Ramos (cell line): ENCODE results near the gene ENDOG.
"Not testable (repeated sequence)": the region's sequence is repeated elsewhere in the genome, so short reads cannot be mapped to it uniquely, and the experiment has no call there.

Source experiments
- in situ Hi-C: fragments of 300-500 bp; cut with MboI; formaldehyde crosslinking; loops from one replicate; pipeline ENCODE4 v1.14.3; 2022; ENCODE audit warnings: low sequenced_read_pairs; ENCODE audit not compliant: unreplicated experiment

Gene ENDOG

DNA sequence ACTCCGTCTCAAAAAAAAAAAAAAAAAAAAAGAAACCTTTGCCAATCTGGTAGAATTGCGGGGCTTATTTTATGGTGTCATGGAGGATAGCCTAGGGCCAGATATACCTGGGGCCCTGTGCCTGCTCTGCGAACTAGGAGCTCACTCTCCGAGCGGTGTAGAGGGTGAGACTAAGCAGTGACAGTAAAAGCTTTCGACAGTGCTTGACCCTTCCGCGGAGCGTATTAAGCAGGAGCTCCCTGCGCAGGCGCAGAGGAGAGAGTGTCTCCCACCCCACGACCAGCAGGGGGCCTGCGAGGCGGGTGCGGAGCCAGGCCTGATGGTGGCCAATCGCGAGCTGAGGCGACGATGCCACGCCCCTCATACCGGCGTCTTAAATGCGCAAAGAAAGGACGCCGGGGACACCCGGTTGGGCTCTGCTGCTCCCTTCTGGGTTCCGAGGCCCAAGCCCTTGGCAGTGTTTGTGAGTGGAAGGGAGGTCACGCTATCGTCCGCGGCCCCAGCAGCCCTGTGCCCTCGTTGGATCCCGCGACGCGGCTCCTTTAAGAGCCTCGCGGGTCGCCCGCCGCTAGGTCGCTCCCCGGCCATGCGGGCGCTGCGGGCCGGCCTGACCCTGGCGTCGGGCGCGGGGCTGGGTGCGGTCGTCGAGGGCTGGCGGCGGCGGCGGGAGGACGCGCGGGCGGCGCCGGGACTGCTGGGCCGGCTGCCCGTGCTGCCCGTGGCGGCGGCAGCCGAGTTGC is at the start of gene ENDOG:
Gene ENDOG (plus strand): TSS at position 402 of the 740 bp plus-strand sequence. CDS start 185 bp downstream, at position 587.
- in situ Hi-C loops = no loop called here

DNA sequence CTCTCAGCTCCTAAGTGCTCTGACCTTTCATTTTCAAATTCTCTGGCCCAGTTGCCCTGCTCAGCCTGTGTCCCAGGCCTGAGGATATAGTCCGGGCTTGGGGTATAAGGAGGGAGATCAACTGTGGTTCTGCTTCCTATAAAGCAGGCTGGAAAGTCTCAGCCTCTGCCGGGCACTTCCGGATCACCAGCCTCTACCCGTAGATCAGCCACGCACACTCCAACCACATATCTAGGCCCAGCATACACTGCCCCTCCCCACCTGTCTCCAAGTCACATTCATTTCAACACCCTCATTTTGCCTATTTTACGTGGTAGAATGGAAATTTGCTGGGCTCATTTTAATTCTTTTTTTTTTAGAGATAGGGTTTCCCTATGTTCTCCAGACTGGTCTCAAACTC is 49.7 kb upstream of the ENDOG start:
- in situ Hi-C loops = no loop called here

DNA sequence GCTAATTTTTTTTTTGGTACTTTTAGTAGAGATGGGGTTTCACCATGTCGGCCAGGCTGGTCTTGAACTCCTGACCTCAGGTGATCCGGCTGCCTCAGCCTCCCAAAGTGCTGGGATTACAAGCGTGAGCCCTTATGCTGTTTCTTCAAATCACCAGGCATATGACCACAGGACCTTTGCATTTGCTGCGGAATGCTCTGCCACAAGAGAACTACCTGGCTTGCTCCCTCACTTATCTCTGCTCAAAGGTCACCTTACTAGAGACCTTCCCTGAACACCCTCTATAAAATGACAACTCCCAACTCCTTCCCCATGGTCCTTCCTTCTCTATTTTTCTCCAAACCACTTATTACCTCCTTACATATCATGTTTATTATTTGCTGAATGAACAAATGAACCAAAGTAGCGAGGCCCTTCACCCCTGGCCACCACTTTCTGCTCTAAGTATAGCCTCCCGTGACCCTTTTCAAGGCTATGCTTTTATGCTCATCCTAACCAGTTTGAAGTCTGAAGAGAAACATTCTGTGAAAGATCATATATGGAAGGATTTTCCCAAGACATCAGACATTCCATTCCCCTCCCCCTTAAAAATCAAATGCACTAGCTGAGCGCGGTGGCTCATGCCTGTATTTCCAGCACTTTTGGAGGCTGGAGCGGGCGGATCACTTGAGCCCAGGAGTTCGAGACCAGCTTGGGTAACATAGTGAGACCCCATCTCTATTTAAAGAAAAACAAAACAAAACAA is 47.8 kb upstream of the ENDOG start:
- in situ Hi-C loops = no loop called here

DNA sequence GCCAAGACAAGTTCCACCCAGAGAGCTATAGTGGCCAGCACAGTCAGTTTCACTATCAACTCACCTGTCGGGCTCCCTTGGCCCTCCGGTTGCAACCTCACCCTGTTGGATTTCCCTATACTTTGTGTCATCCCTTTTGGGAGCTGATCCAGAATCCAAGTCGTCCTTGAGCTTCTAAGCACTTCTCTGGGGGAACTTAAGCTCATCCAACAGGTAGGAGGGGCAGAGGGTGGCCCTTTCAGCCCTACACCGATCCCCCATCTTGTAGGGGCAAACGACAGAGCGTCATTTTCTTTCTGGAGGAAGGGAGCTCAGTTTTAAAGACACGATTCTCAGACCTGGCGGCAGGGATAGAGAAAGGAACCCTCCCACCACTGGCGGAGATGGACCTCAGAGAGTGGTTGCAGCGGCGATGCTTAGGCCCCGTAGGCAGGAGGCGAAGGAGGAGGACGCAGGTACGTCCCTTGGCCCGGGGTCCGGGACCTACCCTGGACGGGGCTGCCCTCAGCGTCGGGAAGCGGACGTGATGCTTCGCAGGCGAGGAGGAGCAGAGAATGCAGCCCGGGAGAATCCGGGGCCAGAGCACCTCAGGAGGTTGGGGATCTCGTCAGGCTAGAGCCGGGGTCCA is 47.1 kb upstream of the ENDOG start:
- in situ Hi-C loops = no loop called here

DNA sequence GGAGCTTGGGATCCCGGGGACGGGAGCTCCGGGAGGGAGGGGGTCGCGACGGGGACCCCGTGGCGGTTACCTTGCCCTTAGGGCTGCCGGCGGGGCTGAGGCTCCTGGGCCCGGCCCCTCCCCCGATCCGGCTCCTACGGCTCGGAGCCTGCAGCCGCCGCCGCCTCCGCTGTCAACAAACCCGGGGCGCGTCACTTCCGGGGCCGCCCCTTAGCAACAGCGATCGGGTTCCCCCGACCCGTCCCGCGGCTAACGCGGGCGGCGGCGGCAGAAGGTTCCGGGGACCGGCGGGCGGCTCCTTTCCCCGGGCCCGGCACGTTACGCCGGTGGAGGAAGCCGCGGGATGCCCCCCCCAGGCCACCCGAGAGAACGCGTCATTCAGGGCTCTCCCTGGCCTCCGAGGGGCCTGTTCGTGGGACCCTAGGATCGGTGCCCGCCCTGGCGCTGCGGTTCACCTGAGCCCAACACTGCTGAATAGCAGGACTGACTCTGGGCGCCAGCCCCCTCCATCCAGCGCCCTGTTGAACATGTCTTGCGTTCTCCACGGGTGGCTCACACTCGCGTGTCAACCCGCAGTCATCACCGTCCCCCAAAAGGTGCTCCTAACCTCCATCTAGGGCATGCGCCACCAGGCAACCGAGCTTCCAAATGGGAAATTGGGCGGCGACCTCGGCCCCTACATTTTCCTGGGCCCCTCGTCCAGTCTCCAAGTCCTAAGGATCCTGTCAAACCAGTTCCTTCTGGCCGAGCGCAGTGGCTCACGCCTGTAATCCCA is 46.4 kb upstream of the ENDOG start, which contains the start of gene ZER1:
Gene ZER1 (minus strand): TSS at position 183 of the 775 bp plus-strand sequence. CDS start 16,362 bp downstream, outside the sequence.
- in situ Hi-C loops = no loop called here

DNA sequence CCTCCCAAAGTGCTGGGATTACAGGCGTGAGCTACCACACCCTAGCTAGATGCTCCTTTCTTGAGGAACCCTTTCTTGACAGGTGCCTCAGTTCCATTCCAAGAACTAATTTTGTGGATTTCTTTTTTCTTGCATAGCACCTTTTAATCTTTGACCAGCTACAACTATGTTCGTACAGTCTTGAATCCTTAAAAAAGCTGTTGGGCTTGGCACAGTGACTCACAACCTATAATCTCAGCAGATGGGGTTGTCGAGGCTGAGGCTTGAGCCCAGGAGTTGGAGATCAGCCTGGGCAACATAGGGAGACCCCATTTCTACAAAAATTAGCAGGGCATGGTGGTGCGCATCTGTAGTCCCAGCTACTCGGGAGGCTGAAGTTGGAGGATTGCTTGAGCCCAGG is 45.3 kb upstream of the ENDOG start:
- in situ Hi-C loops = no loop called here

DNA sequence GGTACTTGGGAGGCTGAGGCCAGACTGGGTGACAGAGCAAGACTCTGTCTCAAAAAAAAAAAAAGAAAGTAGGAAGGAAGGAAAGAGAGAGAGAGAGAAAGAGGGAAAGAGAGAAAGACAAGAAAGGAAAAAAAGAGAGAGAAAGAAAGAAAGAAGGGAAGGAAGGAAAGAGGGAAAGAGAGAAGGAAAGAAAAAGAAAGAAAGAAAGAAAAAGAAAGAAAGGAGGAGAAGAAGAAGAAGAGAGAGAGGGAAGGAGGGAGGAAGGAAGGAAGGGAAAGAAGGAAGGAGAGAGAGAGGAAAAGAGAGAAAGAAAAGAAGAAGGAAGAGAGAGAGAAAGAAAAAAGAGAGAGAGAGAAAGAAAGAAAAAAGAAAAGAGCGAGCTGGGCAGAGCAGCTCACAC is 43.5 kb upstream of the ENDOG start:
- in situ Hi-C loops = no loop called here

DNA sequence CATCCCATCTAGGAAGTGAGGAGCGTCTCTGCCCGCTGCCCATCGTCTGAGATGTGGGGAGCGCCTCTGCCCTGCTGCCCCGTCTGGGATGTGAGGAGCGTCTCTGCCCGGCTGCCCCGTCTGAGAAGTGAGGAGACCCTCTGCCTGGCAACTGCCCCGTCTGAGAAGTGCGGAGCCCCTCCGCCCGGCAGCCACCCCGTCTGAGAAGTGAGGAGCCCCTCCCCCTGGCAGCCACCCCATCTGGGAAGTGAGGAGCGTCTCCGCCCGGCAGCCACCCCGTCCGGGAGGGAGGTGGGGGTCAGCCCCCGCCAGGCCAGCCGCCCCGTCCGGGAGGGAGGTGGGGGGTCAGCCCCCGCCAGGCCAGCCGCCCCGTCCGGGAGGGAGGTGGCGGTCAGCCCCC is 38.2 kb upstream of the ENDOG start:
- in situ Hi-C loops = not testable (repeated sequence)

DNA sequence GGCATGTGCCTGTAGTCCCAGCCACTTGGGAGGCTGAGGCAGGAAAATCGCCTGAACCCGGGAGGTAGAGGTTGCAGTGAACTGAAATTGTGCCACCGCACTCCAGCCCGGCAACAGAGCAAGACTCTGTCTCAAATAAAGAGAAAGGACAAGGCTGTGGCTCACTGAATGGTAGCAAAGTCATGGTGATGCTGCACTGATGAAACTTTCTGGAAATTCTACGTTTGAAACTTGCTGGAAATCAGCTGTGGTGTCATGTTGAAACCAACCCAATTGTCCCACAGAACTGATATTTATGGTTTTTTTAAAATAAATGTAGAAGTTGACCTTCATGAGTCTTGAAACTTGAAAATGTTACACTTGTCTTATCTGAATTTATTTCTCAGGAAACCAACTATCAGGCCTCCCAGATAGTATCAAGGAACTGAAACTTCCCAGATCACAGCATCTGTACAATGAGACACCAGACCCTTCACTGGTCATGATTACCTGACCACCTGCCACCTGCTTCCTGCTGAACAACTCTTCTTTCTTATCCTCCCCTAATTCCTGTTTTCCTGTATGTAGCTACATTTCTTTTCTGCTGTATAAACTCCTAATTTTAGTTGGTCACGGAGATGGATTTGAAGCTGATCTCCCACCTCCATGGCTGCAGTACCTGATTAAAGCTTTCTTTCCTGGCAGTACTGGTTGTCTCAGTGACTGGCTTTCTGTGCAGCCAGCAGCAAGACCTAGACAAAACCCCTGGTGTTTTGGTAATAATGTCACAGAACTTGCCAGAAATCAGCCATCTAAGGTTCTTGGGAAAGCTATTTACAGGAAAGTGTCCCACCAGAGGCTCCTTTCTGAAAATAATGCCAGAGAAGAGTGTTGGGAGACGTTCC is 36.9 kb upstream of the ENDOG start:
- in situ Hi-C loops = no loop called here

DNA sequence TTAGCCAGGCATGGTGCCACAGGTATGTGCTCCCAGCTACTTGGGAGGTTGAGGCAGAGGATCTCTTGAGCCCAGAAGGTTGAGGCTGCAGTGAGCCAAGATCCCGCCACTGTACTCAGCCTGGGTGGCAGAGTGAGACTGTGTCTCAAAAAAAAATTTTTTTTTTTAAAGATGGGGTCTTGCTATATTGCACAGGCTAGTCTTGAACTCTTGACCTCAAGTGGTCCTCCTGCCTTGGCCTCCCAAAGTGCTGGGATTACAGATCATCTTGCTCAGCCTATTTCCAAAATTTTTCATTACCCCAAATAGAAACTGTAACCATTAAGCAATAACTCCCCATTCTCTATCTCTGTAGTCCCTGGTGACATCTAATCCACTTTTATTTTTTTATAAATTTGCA is 35.6 kb upstream of the ENDOG start:
- in situ Hi-C loops = no loop called here

DNA sequence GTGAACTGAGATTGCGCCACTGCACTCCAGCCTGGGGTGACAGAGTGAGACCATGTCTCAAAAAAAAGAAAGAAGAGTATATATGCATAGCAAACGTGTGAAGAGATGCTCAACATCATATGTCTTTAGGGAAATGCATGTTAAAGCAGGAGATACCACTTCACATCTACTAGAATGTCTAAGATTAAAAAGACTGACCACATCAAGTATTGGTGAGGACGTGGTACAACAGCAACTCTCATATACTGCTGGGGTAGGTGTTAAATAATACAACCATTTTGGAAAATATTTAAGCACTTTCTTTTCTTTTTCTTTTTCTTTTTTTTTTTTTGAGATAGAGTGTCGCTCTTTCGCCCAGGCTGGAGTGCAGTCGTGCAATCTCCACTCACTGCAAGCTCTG is 32.9 kb upstream of the ENDOG start:
- in situ Hi-C loops = no loop called here

DNA sequence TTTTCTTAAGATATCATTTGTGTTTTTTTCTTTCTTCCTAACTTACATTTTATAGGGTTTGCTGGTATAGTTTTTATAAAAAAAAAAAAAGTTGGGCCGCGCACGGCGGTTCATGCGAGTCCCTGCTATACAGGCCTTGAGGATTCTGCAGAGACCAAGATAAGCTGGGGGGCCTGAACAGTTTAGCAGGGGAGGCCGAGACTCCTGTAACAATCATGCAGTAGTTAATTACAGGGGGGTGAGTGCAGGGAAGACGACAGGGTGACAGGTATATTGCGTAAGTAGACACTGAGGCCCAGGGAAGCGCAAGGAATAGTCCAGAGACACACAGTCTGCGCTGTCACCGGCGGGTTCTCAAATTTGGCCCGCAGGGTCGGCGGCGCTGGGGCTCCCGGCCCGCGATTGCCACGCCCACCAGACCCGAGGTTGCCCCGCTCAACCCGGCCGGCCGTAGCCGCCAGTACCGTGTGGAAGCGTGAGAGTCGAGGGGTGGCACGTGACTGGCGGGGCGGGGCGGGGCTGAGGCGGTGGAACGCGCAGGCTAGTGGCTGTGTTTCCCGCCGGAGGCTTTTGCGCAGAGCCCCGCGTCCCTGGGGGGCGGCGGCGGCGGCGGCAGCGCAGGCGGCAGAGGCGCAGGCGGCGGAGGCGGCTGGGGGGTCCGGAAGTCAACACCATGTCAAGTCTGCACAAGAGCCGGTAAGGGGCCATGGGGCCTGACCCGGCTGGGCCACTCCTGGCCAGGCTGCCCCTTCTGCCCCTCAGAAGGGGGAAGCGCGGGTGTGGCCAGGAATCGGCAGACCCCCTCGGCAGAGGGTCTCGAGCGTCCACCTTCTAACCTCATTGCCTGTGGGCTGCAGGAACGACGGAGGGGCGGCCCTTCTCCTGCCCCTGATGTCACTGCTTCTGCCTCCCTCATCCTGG is 31.4 kb upstream of the ENDOG start, which contains the start of gene TBC1D13:
Gene TBC1D13 (plus strand): TSS at position 573 of the 921 bp plus-strand sequence. CDS start 101 bp downstream, at position 674.
- in situ Hi-C loops = no loop called here

DNA sequence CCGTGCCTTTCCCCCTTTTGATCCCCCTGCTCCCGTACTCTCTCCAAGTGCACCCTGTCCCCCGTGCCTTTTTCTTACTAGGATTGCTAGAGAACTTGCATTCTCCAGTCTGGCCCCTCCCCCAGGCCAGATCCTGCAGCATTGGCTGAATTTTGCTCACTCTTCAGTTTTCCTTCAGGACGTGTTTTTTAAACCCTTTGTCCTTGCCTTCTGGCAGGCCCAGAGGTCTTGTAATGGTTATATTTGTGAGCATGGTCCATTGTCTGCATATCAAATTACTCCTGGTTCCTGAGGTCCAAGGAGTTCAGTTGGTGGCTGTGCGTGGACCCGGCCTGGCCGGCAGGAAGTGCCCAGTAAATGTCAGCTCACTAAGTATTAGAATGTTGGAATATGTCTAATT is 30.6 kb upstream of the ENDOG start:
- in situ Hi-C loops = no loop called here

DNA sequence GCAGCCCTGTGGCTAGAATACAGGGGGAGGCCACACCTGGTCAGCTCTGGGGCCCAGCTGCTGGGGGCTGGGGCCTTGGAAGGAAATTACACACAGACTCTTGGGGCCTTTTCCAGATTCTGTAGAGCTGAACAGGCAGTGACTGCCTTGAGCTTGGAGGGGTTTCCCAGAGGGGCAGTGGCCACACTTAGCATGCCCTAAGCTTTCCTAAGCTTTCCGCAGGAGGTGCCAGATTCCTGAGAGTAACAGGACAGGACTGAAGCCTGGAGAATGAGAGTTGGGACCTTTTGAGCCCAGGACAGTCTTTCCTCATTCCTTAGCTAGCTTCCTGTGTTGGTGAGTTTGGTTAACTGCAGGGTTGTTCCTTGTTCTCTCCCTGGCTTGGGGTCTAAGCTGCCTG is 29.9 kb upstream of the ENDOG start:
- in situ Hi-C loops = no loop called here

DNA sequence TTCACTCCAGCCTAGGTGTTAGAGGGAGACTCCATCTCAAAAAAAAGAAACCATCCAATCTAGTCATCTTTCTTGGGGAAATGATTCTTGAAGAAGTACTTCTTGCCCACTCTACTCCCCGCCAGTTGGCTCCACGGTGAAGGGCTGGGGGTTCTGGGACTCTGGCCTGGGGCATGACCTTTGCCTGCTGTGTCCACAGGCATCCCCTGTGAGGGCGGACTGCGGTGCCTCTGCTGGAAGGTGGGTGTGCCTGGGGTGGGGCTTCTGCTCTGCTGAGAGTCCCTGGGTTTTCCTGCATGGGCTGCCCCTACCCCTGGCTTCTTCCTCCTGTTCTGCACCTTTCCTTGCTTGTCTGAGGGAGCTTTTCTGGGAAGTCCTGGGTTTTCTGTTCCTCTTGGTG is 27.8 kb upstream of the ENDOG start:
- in situ Hi-C loops = no loop called here

DNA sequence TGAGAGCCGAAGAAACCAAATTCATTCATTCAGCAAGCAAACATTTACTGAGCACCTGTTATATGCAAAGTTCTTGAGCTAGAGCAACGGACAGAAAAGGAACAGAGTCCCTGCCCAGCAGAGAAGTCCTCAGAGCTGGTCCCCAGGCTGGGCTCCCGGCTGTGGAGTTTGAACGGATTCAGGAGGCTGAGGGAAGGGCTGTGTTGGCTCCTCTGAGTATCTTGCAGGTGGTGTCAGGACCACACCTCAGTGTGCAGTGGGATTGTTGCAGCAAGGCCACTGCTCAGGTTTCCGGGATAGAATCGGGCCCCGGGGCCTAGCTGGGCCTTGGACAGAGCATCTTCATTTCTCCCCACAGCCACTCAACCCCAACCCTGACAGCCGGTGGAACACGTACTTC is 26.2 kb upstream of the ENDOG start:
- in situ Hi-C loops = no loop called here

DNA sequence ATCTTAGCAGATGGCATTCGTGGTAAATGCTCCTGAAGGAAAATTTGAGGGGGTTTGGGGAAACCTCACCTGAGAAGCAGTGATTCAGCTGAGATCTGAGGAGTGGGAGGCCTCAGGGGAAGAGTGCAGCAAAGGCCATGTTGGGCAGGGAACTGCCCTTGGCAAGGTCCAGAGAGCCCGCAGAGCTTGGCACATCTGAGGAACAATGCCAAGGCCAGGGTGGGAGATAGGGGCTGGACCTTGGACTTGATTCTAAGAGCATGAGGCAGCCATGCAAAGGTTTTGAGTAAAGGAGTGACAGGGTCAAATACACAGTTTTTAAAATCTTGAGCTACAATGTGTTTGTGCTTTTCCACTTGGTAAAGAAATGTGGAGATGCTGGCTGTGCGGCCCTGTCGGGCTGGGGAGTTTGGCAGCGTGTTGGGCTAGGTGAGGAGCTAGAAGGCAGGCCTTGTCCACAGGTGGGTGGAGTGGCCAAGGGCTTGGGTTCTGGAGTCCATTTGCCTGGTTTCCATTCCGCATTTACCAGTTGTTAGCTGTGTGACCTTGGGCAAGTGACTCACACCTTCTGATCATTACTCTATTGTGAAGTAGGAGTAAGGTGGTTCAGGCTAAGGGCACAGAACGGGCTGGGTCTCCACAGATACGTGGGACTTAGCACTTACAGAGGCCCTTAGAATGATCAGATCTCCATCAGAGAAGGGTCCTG is 25.2 kb upstream of the ENDOG start:
- in situ Hi-C loops = no loop called here

DNA sequence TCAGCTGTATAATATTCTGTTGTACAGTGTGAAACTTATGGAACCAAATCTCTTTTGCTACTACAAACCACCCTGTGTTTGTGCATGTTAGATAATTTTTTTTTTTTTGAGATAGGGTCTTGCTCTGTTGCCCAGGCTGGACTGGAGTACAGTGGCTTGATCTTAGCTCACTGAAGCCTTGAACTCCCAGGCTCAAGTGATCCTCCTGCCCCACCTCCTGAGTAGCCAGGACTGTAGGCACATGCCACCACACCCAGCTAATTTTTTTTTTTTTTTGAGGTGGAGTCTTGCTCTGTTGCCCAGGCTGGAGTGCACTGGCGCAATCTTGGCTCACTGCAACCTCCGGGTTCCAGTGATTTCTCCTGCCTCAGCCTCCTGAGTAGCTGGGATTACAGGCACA is 23.3 kb upstream of the ENDOG start:
- in situ Hi-C loops = not testable (repeated sequence)
